Cardiac fibroblast (primary cell): ENCODE results near the gene CACNA1H.
"Not testable (repeated sequence)": the region's sequence is repeated elsewhere in the genome, so short reads cannot be mapped to it uniquely, and the experiment has no call there.

Experiments used
- DNase-seq, 2 donors: peaks; one replicate each; pipeline versions ENCODE4 v3.0.0 to v3.0.0-alpha.2; 2010; ENCODE audit warnings: low read depth in 2 of 2
- H3K4me3 ChIP-seq, 2 donors: replicated peaks in 1 of 2; 1 replicate in 1 of 2; 2 replicates in 1 of 2; pipeline ENCODE4 v1.5.1; 2011; ENCODE audit warnings: low read depth in 2 of 2, low read length in 2 of 2, mild to moderate bottlenecking in 2 of 2, moderate library complexity in 1 of 2
- TF ChIP-seq, protein P1 (sequence below): IDR thresholded peaks from one replicate; pipeline ENCODE4 v1.5.1; 2011; ENCODE audit warnings: low read depth, mild to moderate bottlenecking, low read length, inconsistent platforms

The CACNA1H gene

DNA sequence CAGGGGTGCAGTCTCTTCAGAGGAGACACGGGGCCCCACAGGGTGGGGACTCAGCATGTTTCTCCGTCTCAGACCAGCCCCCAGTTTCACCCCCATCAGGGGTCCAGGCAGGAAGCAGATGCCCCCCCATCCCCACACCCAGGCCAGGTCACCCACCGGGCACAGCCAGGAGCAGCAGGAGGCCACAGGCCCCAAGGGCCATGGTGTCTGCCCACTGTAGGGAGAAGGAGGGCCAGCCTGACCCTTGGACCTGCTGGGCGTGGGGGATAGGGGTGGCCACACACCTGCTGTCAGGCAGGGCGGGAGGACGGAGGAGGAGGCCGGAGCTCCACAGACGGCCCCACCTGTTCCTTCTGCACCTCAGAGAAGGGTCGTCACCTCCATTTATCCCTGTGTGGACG is 72.1 kb downstream of the CACNA1H start, which contains the start of gene TPSG1:
TPSG1 (minus strand) TSS at position 218 of the 401 bp plus-strand sequence; CDS start at position 202, 16 bp downstream.
- H3K4me3 ChIP-seq: no peak within 1 kb of the TSS
- TF ChIP-seq, protein P1, sequence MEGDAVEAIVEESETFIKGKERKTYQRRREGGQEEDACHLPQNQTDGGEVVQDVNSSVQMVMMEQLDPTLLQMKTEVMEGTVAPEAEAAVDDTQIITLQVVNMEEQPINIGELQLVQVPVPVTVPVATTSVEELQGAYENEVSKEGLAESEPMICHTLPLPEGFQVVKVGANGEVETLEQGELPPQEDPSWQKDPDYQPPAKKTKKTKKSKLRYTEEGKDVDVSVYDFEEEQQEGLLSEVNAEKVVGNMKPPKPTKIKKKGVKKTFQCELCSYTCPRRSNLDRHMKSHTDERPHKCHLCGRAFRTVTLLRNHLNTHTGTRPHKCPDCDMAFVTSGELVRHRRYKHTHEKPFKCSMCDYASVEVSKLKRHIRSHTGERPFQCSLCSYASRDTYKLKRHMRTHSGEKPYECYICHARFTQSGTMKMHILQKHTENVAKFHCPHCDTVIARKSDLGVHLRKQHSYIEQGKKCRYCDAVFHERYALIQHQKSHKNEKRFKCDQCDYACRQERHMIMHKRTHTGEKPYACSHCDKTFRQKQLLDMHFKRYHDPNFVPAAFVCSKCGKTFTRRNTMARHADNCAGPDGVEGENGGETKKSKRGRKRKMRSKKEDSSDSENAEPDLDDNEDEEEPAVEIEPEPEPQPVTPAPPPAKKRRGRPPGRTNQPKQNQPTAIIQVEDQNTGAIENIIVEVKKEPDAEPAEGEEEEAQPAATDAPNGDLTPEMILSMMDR: no peak
- no peak for DNase-seq

DNA sequence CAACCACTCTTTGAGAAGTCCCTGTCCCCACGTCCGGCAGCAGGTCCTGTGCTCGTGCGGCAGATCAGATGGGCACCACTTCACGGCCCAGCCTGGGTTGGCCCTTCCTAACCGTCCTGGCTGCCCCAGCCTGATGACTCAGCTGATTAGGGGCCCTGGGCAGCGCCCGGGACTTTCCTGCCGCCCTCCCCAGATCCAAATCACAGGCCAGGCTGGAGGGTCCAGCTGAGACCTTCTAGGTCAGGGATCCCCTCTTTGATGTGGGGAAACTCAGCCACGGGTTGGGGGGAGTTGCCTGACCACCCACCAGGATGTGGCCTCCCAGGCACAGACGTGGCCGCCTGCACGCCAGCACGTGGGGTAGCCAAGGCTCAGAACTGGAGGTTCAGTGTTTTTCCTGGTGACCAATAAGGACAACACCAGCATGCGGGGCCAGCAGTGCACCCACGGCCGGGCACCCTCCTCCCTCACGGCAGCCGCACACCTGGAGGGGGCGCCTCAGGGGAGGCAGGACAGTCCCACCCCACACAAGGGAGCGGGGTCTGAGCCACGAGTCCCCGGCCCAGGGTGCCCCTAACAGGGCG is 72.9 kb downstream of the CACNA1H start:
- H3K4me3 ChIP-seq, DNase-seq: not testable (repeated sequence)

GRCh38 chr16:1226692-1227091 is 73.8 kb downstream of the CACNA1H start:
- not testable (repeated sequence) for DNase-seq, H3K4me3 ChIP-seq

DNA sequence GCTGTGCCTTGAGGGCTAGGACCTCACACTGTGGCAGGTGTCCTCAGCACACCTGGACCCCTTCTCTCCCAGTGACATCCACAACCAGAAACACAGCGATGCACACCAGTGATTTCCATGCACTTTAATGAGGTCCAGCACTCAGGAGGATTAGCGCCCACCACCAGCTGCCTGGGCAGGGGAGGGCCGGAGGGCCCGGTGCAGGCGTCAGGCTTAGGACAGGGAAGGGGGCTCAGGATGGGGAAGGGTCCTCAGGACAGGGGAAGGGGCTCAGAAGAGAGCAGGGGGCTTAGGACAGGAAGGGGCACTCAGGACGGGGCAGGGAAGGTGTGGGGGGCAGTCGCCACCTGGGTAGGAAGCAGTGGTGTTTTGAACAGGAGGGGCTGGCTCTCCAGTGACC is 75.3 kb downstream of the CACNA1H start:
- not testable (repeated sequence) for DNase-seq, H3K4me3 ChIP-seq

- DNase-seq, H3K4me3 ChIP-seq: not testable (repeated sequence)
Measured at GRCh38 chr16:1229476-1229875, 76.6 kb downstream of the CACNA1H start.

DNA sequence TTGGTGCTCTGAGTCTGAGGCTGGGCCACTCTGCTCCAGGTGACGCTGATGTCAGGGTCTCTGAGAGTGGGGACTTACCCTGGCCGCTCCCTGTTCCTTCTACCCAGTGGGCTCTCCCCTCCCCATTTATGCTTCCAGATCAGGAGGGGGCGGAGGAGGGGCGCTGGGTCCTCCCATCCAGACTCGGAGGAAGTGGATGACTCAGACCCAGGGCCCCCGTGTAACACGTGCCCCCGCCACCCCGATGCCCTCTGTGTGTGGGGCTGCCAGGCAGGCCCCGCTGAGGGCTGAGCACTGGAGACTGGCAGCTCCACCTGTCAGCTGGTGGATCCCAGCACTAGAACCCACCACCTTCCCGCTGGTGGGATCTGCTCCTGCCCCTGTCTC is 77.2 kb downstream of the CACNA1H start, which contains the start of gene TPSB2:
TPSB2 (minus strand) TSS at position 101 of the 387 bp plus-strand sequence. CDS start 233 bp downstream, outside the sequence.
- not testable (repeated sequence) for DNase-seq, H3K4me3 ChIP-seq

DNA sequence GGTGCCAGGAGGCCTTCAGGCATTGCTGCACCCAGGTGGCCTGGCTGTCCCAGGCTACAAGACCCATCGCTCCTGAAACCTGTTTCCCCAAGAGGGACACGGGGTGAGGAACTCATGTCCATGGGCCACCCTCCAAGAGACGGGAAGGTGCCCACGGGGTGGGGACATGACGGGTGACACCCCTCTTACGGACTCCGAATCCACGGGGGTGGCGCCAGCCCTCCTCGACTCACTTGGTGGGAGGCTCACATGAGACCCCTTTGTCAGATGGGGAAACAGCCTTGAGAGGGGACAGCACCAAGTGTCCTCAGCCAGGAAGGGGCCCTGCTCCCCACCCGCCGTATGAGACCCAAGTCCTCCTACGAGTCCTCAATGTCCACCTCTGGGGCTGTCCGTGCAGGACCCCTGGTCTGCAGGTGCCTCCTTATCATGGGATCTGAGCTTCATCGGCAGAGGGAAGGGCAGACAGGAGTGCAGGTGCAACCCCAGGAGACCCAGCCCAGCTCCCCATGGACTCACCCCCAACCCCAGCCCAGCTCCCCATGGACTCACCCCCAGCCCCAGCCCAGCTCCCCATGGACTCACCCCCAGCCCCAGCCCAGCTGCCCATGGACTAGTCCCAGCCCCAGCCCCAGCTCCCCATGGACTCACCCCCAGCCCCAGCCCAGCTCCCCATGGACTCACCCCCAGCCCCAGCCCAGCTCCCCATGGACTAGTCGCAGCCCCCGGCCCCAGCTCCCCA is 77.7 kb downstream of the CACNA1H start:
- H3K4me3 ChIP-seq, DNase-seq: not testable (repeated sequence)

- not testable (repeated sequence) for DNase-seq, H3K4me3 ChIP-seq
Measured at GRCh38 chr16:1231301-1231700, 78.4 kb downstream of the CACNA1H start.

GRCh38 chr16:1232049-1232748 is 79.3 kb downstream of the CACNA1H start:
- H3K4me3 ChIP-seq, DNase-seq: not testable (repeated sequence)

DNA sequence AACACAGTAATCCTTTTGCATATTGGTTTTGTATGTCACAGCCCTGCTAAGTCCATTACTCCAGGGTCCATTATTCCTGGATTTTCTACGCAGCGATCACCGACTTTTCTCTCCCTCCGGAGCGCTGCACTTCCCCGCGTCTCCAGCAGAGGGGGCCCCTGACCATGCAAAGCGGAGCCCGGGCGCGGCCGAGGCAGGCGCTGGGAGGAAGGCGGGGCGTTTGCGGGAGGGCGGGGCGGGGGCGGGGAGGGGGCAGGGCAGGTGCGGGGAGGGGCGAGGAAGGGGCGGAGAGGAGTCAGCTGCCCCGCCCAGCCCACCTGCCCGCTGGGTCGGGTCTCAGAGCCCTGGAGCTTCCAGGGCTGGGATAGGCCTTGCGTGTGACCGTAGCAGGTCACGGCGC is 83.8 kb downstream of the CACNA1H start:
- not testable (repeated sequence) for DNase-seq, H3K4me3 ChIP-seq

- TF ChIP-seq, protein P1: no peak
- no peak overlapping the region for H3K4me3 ChIP-seq
- no peak for DNase-seq
Measured at GRCh38 chr16:1237990-1238389, 85.1 kb downstream of the CACNA1H start.

DNA sequence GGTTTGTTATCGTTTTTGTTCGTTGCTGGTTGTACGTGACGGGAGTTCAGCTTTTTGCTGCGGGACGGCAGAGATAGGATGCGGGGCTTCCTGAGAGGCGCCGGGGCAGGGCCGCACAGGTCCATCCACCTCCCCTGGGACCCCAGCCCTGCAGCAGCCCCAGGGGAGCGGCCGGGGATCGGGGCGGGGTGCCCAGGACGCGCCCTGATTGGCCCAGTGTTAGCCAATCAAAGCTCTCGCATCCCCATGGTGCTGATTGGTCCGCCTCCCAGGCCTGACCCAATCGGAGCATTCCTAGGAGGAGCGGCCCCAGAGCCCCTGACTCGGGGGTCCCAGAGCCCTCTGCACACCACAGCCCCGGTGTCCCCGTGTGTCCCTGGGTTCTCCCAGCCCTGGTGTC is 86.0 kb downstream of the CACNA1H start:
- H3K4me3 ChIP-seq, DNase-seq: not testable (repeated sequence)

DNA sequence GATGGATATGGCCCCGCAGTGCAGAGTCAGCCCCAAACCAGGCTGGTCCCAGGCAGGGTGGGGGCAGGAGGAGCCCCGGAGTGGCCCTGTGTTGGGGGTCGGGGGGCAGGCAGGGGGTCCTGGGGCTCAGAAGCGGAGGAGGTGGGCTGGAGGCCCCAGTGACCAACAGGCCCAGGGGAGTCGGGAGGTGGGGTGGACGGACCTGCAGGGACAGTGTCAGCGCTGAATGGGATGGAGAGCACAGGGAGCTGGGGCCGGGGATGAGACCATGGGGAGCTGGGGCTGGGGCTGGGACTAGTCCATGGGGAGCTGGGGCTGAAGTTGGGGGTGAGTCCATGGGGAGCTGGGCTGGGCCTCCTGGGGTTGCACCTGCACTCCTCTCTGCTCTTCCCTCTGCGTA is 86.7 kb downstream of the CACNA1H start:
- not testable (repeated sequence) for DNase-seq, H3K4me3 ChIP-seq

GRCh38 chr16:1240436-1240835 is 87.5 kb downstream of the CACNA1H start, which contains the start of gene TPSAB1:
TPSAB1 (plus strand) TSS chr16:1240705; CDS start chr16:1240939, 234 bp downstream.
- H3K4me3 ChIP-seq, DNase-seq: not testable (repeated sequence)

GRCh38 chr16:1241081-1241480 is 88.2 kb downstream of the CACNA1H start:
- not testable (repeated sequence) for H3K4me3 ChIP-seq, DNase-seq

DNA sequence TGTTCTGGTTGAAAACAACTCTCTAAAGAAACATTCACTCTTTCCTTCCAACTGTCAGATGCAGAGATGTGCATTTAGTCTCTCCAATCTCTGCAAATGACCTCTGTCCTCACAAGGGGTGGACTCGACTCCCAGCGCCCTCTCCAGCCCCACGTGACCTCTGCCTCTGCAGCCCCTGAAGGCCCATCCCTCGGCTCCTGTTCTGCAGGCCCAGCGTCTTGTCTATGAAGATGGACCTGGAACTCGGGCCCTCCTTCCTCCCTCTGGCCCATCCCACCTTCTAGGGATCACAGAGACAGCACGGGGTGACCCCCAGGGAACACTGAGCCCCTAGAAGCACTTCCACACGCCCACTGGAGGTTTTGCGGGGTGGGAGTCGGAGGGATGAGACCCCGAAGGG is 90.5 kb downstream of the CACNA1H start:
- H3K4me3 ChIP-seq, DNase-seq: not testable (repeated sequence)
